Calu3 (cell line): ENCODE data around the gene SHISAL2A. TPM values are rescaled to one million over a fixed set of nuclear protein-coding genes. Genes with fewer than 3 reads are reported as not detected.

ENCODE experiments used
- BruUV-seq: library from RNA; stranded (reverse); fragments of 400-500 nt; replicated peaks from 2 replicates; lab custom pipeline; 2021; lab: Mats Ljungman, UMichigan
- CTCF ChIA-PET: fragments of 300-600 bp; sonication (Branson Sonifier 250); formaldehyde crosslinking; loops from one replicate; lab custom pipeline; 2022; ENCODE audit warnings: antibody characterized with exemption; lab: Charles Lee
- DNase-seq: peaks from one replicate; pipeline ENCODE4 v3.0.0; 2022
- H3K27ac Mint-ChIP-seq: one replicate; pipeline ENCODE4 v1.8.0; 2022; ENCODE audit warnings: mixed read lengths; ENCODE audit not compliant: unreplicated experiment
- H3K27me3 Mint-ChIP-seq: one replicate; pipeline ENCODE4 v1.8.0; 2022; ENCODE audit warnings: mixed read lengths; ENCODE audit not compliant: unreplicated experiment
- H3K36me3 Mint-ChIP-seq: one replicate; pipeline ENCODE4 v1.8.0; 2022; ENCODE audit warnings: mild to moderate bottlenecking, moderate library complexity, mixed read lengths; ENCODE audit not compliant: insufficient read depth, unreplicated experiment
- H3K4me1 Mint-ChIP-seq: one replicate; pipeline ENCODE4 v1.8.0; 2022; ENCODE audit warnings: mild to moderate bottlenecking, low read depth, mixed read lengths; ENCODE audit not compliant: unreplicated experiment
- H3K4me3 Mint-ChIP-seq: one replicate; pipeline ENCODE4 v1.8.0; 2022; ENCODE audit warnings: mild to moderate bottlenecking, low read depth, moderate library complexity, mixed read lengths; ENCODE audit not compliant: unreplicated experiment
- H3K9me3 Mint-ChIP-seq: one replicate; pipeline ENCODE4 v1.8.0; 2022; ENCODE audit warnings: low read depth, mixed read lengths; ENCODE audit not compliant: unreplicated experiment
- CTCF ChIP-seq: fragments of 200-600 bp; IDR thresholded peaks from one replicate; pipeline ENCODE4 v1.8.0; 2022; ENCODE audit warnings: antibody characterized with exemption; ENCODE audit not compliant: unreplicated experiment
- intact Hi-C: fragments of 100-400 bp; cut with micrococcal nuclease; formaldehyde crosslinking; loops from one replicate; pipeline ENCODE4 v1.10.0; 2022; ENCODE audit not compliant: unreplicated experiment
- total RNA-seq: library from RNA; stranded (reverse); gene quantifications from 2 replicates; pipeline ENCODE4 v1.2.3, GENCODE V29; 2022

SHISAL2A gene
- total RNA-seq, 1 experiment from 2014 or later = not detected

DNA sequence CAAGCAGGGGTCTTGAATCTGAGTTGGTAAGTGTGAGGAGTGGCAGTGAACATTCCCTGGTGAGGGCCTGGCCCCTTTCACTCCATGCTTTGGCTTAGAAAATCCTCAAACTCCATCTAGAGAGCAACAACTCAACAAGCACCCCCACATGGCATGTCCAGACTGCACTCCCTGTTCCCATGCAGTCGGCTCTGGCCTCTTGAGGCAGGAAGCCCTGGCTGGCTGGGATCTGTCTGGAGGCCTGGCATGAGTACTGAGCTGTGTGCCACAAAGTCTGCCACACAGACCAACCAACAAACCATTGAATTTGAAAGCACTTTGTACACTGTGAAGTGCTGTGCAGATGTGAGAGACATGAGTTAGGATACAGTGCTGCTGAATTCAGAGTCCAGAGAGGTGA lies 40.0 kb downstream of the SHISAL2A start:
- no peak for TF ChIP-seq CTCF
- no peak for DNase-seq
- intact Hi-C loops = loop anchor here (10.0 kb wide), 1 partner anchor 548 kb away; no protein-coding TSS in a partner anchor
- BruUV-seq = no TSS peak
- Mint-ChIP-seq H3K4me1 (peaks cover 23% of the 10 kb centered on the region), H3K27ac (no peak overlapping the region), H3K4me3 (no peak overlapping the region), H3K36me3 (peaks cover 7% of the 10 kb centered on the region), H3K9me3 (no peaks in the 10 kb centered on the region), H3K27me3 (no peaks in the 10 kb centered on the region)
- CTCF ChIA-PET = no interaction called here

DNA sequence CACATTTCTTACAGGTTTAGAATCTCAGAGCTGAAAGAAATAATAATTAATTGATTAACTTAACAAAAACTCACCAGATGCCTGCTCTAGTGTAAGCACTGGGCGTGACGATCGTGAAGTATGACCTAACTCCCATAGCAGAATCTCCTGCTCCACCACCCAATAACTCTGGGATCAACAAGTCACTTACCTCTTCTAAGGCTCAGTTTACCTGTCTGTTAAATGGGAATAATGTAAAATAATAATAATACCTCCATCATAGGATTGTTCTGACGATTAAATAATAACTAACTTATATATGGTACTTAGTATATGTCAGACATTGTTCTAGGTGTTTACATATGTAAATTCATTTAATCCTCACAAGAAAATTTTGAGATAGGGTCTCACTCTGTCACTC lies 40.5 kb downstream of the SHISAL2A start:
- intact Hi-C loops = loop anchor here (10.0 kb wide), 1 partner anchor 549 kb away; no protein-coding TSS in a partner anchor
- H3K4me3 Mint-ChIP-seq = no peak overlapping the region
- TF ChIP-seq CTCF = no peak
- no peaks in the 10 kb centered on the region for H3K27me3 Mint-ChIP-seq
- H3K4me1 Mint-ChIP-seq = peaks cover 23% of the 10 kb centered on the region
- no TSS peak for BruUV-seq
- no peak for DNase-seq
- no peak overlapping the region for H3K27ac Mint-ChIP-seq
- H3K9me3 Mint-ChIP-seq = no peaks in the 10 kb centered on the region
- peaks cover 7% of the 10 kb centered on the region for H3K36me3 Mint-ChIP-seq
- CTCF ChIA-PET = no interaction called here

DNA sequence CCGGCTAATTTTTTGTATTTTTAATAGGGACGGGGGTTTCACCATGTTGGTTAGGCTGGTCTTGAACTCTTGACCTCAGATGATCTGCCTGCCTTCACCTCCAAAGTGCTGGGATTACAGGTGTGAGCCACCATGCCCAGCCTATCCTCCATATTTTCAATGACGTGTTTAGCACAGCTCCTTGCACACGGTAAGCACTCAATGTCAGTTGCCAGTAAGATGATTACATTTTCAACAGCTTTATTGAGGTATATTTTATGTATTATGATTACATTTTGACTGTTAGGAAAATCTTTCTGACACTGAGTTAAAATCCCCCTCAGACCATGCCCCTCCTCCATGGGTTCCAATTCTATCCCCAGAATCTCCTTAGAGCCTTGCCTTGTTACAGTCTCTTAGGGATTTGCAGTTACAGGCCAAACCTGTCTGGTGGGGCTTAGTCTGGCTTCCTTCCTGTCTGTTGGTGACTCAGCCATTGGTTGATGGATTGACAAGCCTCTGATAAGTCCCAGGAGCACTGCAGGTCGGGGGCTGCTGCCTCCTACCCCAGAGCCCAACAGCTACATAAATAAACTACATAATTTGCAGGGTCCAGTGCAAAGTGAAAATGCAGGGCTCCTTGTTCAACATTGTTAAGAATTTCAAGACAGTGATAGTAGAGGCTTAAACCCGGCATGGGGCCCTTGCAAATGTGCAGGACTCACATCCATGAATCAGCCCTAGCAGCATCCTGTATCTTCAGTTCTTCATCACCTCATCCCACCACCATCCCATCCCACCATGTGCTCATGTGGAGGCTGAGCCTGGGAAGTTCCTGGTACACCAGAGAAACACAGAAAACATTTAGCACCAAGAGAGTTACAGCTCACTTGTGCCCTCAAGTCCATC lies 41.8 kb downstream of the SHISAL2A start:
- TF ChIP-seq CTCF = no peak
- Mint-ChIP-seq H3K27me3 (no peaks in the 10 kb centered on the region), H3K36me3 (peaks cover 7% of the 10 kb centered on the region), H3K4me3 (no peak overlapping the region), H3K27ac (peak overlapping the region; percentile 79), H3K4me1 (peaks cover 23% of the 10 kb centered on the region), H3K9me3 (no peaks in the 10 kb centered on the region)
- intact Hi-C loops = loop anchor here (10.0 kb wide), 1 partner anchor 550 kb away; no protein-coding TSS in a partner anchor
- DNase-seq = peak; percentile 73
- CTCF ChIA-PET = interaction anchor here (0.6 kb wide), 3 partner anchors 10 to 116 kb away, joined by 3 to 4 read pairs (median 3); no protein-coding TSS in a partner anchor
- BruUV-seq = no TSS peak

- H3K4me3 Mint-ChIP-seq = no peak overlapping the region
Observed at GRCh38 chr1:52676249-52676903, 43.4 kb downstream of the SHISAL2A start.

More at GRCh38 chr1:52676249-52676903, 43.4 kb downstream of the SHISAL2A start:
- intact Hi-C loops = loop anchor here (10.0 kb wide), 1 partner anchor 552 kb away; no protein-coding TSS in a partner anchor
- H3K9me3 Mint-ChIP-seq = no peaks in the 10 kb centered on the region
- peaks cover 23% of the 10 kb centered on the region for H3K4me1 Mint-ChIP-seq
- H3K27me3 Mint-ChIP-seq = no peaks in the 10 kb centered on the region
- H3K36me3 Mint-ChIP-seq = peaks cover 7% of the 10 kb centered on the region
- no peak overlapping the region for H3K27ac Mint-ChIP-seq
- TF ChIP-seq CTCF = no peak
- DNase-seq = no peak
- no TSS peak for BruUV-seq
- CTCF ChIA-PET = interaction anchor here (0.5 kb wide), 1 partner anchor 365 kb away, joined by 4 read pairs; no protein-coding TSS in a partner anchor
